Prostate gland (tissue), 2 donors: ENCODE data around the gene IL17RD.

ENCODE experiments used
- POLR2AphosphoS5 ChIP-seq: sonication (generic); formaldehyde crosslinking; IDR thresholded peaks from one replicate; pipeline ENCODE4 v1.6.1; 2017; ENCODE audit warnings: antibody characterized with exemption
- TF ChIP-seq, protein P1 (sequence below), 4 experiments: fragments of 200-600 bp in 2 of 4; fragments of 450-650 bp in 2 of 4; sonication (generic) in 2 of 4; IDR thresholded peaks; 1 replicate in 3 of 4; 2 replicates in 1 of 4; pipeline ENCODE4 v1.5.1; 2016 to 2019; ENCODE audit warnings: antibody characterized with exemption in 4 of 4, mild to moderate bottlenecking in 2 of 4, moderate library complexity in 2 of 4

DNA sequence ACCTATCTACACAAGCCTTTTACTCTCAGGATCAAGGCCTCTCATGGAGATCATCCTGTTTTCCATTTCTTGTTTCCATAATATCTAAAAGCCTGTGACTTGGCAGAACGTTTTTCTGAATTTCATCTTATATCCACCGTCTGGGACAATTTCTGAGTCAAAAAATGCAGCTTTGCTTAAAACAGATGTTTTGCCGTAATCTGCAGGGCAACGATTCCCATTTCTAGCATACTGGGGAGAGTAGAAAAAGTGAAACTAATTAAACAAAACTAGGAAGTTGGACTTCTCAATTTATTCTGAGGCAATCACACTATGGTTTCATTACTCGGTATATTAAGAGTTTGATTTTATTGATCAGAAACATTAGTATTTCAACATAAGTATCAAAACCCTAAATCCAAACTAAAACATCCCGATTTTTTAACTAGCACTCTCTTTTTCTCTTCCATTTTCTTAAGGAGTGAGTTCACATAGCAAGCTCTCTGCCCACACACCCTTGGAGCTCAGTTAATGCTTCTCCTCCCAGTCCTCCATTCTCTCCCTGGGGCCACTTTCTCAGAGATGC is 71.1 kb downstream of the IL17RD start:
- TF ChIP-seq POLR2AphosphoS5, result no peak
- TF ChIP-seq, protein P1, sequence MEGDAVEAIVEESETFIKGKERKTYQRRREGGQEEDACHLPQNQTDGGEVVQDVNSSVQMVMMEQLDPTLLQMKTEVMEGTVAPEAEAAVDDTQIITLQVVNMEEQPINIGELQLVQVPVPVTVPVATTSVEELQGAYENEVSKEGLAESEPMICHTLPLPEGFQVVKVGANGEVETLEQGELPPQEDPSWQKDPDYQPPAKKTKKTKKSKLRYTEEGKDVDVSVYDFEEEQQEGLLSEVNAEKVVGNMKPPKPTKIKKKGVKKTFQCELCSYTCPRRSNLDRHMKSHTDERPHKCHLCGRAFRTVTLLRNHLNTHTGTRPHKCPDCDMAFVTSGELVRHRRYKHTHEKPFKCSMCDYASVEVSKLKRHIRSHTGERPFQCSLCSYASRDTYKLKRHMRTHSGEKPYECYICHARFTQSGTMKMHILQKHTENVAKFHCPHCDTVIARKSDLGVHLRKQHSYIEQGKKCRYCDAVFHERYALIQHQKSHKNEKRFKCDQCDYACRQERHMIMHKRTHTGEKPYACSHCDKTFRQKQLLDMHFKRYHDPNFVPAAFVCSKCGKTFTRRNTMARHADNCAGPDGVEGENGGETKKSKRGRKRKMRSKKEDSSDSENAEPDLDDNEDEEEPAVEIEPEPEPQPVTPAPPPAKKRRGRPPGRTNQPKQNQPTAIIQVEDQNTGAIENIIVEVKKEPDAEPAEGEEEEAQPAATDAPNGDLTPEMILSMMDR (IDR thresholded peaks at IDR 0.05), result no peak
